ENCODE results near the gene TUBAL3. TPM values are rescaled to one million over a fixed set of nuclear protein-coding genes. Genes with fewer than 3 reads are reported as not detected.

The TUBAL3 gene
- total RNA-seq, 1 donor from 2014 or later = not detected

- no peak for TF ChIP-seq CTCF (IDR thresholded peaks at IDR 0.05)
These were observed 43.8 kb upstream of the TUBAL3 start for GRCh38 chr10:5448333-5449001.

GRCh38 chr10:5447611-5448071 lies 43.0 kb upstream of the TUBAL3 start:
- Mint-ChIP-seq H3K27me3 (ENCODE audit: low read depth) (no peaks in the 10 kb centered on the region), H3K27ac (ENCODE audit: unreplicated experiment) (peak overlapping the region; percentile 93), H3K4me1 (ENCODE audit: low read depth) (peaks cover 45% of the 10 kb centered on the region), H3K9me3 (ENCODE audit: low read depth) (no peaks in the 10 kb centered on the region), H3K36me3 (ENCODE audit: low read depth) (peaks cover 6% of the 10 kb centered on the region), H3K4me3 (ENCODE audit: unreplicated experiment) (peak overlapping the region; percentile 86)
- no peak for DNase-seq (ENCODE audit: low spot score)
- TF ChIP-seq CTCF (IDR thresholded peaks at IDR 0.05) = no peak

More at GRCh38 chr10:5448333-5449001, 43.8 kb upstream of the TUBAL3 start:
- peaks cover 45% of the 10 kb centered on the region for H3K4me1 Mint-ChIP-seq (ENCODE audit: low read depth)
- DNase-seq (ENCODE audit: low spot score) = no peak
- H3K4me3 Mint-ChIP-seq (ENCODE audit: unreplicated experiment) = peak overlapping the region; percentile 86
- H3K27me3 Mint-ChIP-seq (ENCODE audit: low read depth) = no peaks in the 10 kb centered on the region
- peaks cover 12% of the 10 kb centered on the region for H3K36me3 Mint-ChIP-seq (ENCODE audit: low read depth)
- peak overlapping the region; percentile 93 for H3K27ac Mint-ChIP-seq (ENCODE audit: unreplicated experiment)
- H3K9me3 Mint-ChIP-seq (ENCODE audit: low read depth) = no peaks in the 10 kb centered on the region

GRCh38 chr10:5447056-5447455 lies 42.4 kb upstream of the TUBAL3 start:
- Mint-ChIP-seq H3K4me3 (ENCODE audit: unreplicated experiment) (peak overlapping the region; percentile 86), H3K27me3 (ENCODE audit: low read depth) (no peaks in the 10 kb centered on the region), H3K4me1 (ENCODE audit: low read depth) (peaks cover 45% of the 10 kb centered on the region), H3K36me3 (ENCODE audit: low read depth) (peaks cover 3% of the 10 kb centered on the region), H3K27ac (ENCODE audit: unreplicated experiment) (peak overlapping the region; percentile 93), H3K9me3 (ENCODE audit: low read depth) (no peaks in the 10 kb centered on the region)
- DNase-seq (ENCODE audit: low spot score) = no peak
- TF ChIP-seq CTCF (IDR thresholded peaks at IDR 0.05) = no peak

GRCh38 chr10:5446390-5446926 lies 41.8 kb upstream of the TUBAL3 start:
- Mint-ChIP-seq H3K4me1 (ENCODE audit: low read depth) (peaks cover 42% of the 10 kb centered on the region), H3K36me3 (ENCODE audit: low read depth) (no peaks in the 10 kb centered on the region), H3K4me3 (ENCODE audit: unreplicated experiment) (peak overlapping the region; percentile 86), H3K27me3 (ENCODE audit: low read depth) (no peaks in the 10 kb centered on the region), H3K9me3 (ENCODE audit: low read depth) (no peaks in the 10 kb centered on the region), H3K27ac (ENCODE audit: unreplicated experiment) (peak overlapping the region; percentile 93)
- no peak for DNase-seq (ENCODE audit: low spot score)
- no peak for TF ChIP-seq CTCF (IDR thresholded peaks at IDR 0.05)

GRCh38 chr10:5445006-5445405 lies 40.4 kb upstream of the TUBAL3 start:
- no peak overlapping the region for H3K4me3 Mint-ChIP-seq (ENCODE audit: unreplicated experiment)
- H3K27me3 Mint-ChIP-seq (ENCODE audit: low read depth) = no peaks in the 10 kb centered on the region
- no peak overlapping the region for H3K27ac Mint-ChIP-seq (ENCODE audit: unreplicated experiment)
- TF ChIP-seq CTCF (IDR thresholded peaks at IDR 0.05) = no peak
- H3K36me3 Mint-ChIP-seq (ENCODE audit: low read depth) = no peaks in the 10 kb centered on the region
- DNase-seq (ENCODE audit: low spot score) = no peak
- no peaks in the 10 kb centered on the region for H3K9me3 Mint-ChIP-seq (ENCODE audit: low read depth)
- H3K4me1 Mint-ChIP-seq (ENCODE audit: low read depth) = peaks cover 31% of the 10 kb centered on the region

Data from chondrocyte (in vitro differentiated cells).